GM18511 (cell line): Measurements from ENCODE around the gene TAAR8.
"Not testable (repeated sequence)": the region's sequence is repeated elsewhere in the genome, so short reads cannot be mapped to it uniquely, and the experiment has no call there.

Source experiments
- ATAC-seq: cut with Tn5 transposase; IDR thresholded peaks from one replicate; pipeline ENCODE4 v1.9.1; 2021; ENCODE audit warnings: mild to moderate bottlenecking, moderate library complexity; ENCODE audit not compliant: unreplicated experiment

TAAR8 gene

GRCh38 chr6:132552372-132552771, at the start of gene TAAR8:
TAAR8 (plus strand) TSS chr6:132552672; CDS start chr6:132552693, 21 bp downstream.
- ATAC-seq = no peak

GRCh38 chr6:132504757-132505156, 47.7 kb upstream of the TAAR8 start:
- ATAC-seq = no peak

GRCh38 chr6:132505158-132505557, 47.3 kb upstream of the TAAR8 start:
- ATAC-seq = no peak

GRCh38 chr6:132506461-132506860, 46.0 kb upstream of the TAAR8 start:
- no peak for ATAC-seq

- no peak for ATAC-seq
Measured at GRCh38 chr6:132506869-132507808, 45.3 kb upstream of the TAAR8 start.

DNA sequence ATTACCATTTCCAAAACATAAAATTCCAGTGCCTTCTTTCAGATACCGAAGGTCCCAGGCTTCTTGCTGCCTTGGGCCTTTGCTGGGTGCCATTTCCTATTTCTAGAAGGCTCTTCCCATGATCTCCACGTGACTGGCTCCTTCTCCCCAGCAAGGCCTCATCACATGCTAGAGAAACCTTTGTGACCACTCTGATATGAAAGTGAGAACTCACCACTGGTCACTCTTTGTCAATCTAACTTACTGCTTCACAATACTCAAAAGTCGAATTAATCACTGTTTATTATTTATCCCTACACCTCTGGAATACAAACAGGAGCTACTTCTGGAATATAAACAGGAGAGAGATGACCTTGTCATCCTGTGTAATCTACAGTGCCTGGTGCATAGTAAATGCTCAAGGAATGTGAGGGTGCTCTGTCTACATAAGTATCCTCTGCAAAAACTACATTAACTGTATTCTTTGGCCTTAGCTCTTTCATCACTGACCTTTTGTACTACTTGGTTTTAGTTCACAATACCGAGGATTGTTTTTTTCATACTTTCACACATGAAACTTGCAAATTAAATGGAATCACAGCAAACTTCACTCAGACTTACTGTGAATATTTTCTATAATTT, 41.2 kb upstream of the TAAR8 start:
- no peak for ATAC-seq

DNA sequence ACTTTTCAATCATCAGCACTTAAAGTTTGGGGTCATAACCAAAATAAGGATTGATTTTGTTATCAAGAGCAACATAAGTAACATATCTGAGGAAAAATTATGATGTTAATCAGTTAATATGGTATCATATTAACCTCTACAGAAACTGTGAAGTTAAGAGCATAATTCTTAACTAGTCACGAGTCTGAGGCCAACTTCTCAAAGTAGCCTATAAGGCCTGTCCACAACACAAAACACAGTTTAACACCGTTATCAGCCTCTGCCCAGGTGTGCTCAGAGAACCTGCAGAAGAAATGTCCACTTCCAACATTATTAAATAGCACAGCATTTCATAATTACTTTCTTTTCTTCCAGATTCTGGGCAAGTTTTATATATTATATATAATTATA, 40.6 kb upstream of the TAAR8 start:
- ATAC-seq = peak; percentile 24

DNA sequence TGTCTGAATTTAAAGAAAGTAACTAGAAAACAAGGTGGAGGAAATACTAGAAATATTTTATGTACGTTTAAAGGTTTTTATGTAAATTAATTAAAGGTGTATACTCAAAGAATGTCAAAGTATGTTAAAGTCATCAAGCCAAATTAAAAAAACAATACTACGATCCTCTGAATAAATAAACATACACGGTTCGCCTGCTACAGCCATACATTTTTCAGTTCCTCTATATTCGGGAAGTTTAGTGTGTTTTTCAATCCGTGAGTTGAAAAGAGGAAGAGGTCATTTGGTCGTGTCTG, 40.2 kb upstream of the TAAR8 start:
- no peak for ATAC-seq

GRCh38 chr6:132512638-132513632, 39.5 kb upstream of the TAAR8 start, which contains the start of gene STX7:
STX7 (minus strand) TSS chr6:132513116; CDS start chr6:132503530, 9,586 bp downstream.
- peak; percentile 89 for ATAC-seq

DNA sequence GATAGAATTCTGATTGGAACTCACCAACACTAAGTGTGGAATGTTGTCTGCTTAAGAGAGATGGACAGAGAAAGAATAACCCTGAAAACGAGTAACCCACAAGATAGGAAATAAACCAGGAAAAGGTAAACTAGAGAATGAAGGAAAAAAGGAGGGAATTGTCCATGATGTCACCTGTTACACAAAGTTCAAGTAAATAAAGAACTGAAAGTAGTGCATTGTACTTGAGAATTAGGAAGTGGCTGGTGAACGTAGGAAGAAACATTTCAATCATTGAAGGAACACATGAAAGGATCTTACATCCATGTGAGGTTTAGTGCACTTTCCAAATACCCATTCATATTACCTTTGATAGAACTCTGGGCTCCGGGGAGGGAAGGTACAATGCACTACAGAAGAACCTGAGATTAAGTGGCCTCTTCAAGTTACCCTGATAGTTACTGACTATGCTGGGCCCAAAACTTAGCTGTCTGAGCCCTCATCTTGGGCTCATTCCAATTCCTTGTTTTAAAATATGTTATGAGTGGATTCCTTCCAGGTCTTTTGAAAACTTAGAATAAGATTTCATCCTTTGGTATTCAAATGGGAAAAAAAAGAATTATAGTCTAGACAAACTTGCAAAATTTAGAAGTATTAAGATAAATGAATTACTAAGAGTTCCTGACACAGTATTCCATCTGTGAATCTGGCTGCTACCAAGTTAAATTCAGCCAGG, 38.5 kb upstream of the TAAR8 start:
- no peak for ATAC-seq

- ATAC-seq = no peak
Measured at GRCh38 chr6:132515386-132515785, 37.1 kb upstream of the TAAR8 start.

- ATAC-seq = no peak
Measured at GRCh38 chr6:132520953-132521352, 31.5 kb upstream of the TAAR8 start.

- no peak for ATAC-seq
Measured at GRCh38 chr6:132524646-132525045, 27.8 kb upstream of the TAAR8 start.

DNA sequence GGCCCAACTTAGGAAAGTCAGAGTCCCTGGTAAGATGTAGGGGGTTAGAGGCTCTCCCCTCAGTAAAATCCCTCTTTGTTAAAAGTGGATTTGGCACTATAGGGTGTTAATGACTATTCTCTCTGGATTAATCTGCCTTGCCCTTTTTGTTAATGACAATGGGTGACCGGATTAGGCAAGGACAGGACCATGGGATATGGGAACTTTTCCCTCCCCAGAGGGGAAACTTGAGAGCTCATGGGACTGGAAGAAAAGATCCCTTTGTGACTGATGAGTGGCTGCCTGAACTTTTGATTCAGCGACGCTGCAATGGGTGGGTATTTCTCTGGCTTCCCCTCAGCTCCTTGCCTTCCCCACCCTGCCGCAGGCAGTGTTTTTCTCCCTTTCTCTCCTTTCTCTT, 26.6 kb upstream of the TAAR8 start:
- ATAC-seq = no peak

GRCh38 chr6:132526461-132526860, 26.0 kb upstream of the TAAR8 start:
- no peak for ATAC-seq

DNA sequence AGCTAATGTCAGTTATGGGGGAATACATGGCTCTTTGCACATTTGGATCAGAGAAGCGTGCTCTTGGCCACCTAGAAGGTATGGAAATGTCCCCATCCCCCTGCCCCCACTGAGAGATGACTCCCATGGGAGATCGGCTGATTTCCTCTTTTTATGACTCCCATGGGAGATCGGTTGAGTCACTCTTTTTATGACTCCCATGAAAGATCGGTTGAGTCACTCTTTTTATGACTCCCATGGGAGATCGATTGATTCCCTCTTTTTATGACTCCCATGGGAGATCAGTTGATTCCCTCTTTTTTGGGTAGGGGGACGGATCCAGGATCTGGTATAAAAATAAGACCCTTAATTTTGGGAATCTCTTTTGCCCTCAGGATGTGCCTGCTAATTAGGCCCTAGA, 24.7 kb upstream of the TAAR8 start:
- ATAC-seq = no peak

GRCh38 chr6:132530293-132530974, 22.0 kb upstream of the TAAR8 start:
- peak; percentile 97 for ATAC-seq

DNA sequence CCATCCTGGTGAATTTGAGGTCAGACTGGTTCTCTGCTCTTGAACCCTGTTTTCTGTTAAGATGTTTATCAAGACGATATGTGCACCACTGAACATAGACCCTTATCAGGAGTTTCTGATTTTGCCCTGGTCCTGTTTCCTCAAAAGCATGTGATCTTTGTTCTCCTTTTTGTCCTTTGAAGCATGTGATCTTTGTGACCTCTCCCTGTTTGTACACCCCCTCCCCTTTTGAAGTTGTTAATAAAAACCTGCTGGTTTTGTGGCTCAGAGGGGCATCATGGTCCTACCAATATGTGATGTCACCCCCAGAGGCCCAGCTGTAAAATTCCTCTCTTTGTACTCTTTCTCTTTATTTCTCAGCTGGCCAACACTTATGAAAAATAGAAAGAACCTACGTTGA, 17.9 kb upstream of the TAAR8 start:
- ATAC-seq = not testable (repeated sequence)

DNA sequence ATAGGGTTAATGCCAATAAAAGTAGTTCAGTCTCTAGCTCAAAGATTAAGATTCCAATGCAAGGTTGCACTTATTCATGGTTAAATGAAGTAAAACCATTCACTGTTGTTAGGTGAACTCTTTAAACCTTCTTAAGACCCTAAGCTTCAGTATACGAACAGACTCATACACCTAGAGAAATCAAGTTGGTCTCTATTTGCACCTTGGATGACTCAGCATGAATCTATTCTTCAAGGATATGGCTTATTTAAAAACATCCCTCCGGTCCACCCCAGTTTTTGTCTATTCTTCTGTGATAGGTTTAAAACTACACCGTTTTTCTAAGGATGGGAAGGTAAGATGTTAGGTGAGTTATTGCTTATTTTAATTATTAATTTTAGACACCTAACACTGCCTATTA, 15.3 kb upstream of the TAAR8 start:
- no peak for ATAC-seq

DNA sequence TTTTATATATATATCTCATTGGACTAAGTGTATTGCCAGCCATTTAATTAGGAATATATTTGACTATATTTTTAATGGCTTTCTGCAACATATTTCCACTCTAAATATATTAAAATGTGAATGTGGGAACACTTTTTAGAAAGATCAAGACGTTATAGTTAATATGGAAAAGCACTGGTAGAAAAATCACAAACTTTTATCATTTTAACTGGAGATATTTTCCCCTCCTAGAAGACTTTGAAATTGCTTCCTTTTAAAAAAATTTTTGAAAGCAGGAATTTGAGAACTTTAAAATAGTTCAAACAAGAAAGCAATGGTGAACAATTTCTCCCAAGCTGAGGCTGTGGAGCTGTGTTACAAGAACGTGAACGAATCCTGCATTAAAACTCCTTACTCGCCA, 14.5 kb upstream of the TAAR8 start, which contains the start of gene TAAR9:
Gene TAAR9, plus strand, starts transcription at position 301 of the 400 bp plus-strand sequence. Its CDS starts 13 bp downstream, at position 314.
- no peak for ATAC-seq
